Right forelimb (tissue), 1 donor: Measurements from ENCODE around the gene ITCH.

Source experiments
- DNase-seq: peaks from one replicate; pipeline ENCODE4 v3.0.0-alpha.2; 2018

ITCH gene

GRCh38 chr20:34535857-34536256 lies 172.8 kb downstream of the ITCH start:
- DNase-seq = no peak

- no peak for DNase-seq
Observed at GRCh38 chr20:34536798-34537394, 173.8 kb downstream of the ITCH start.

- no peak for DNase-seq
Observed at GRCh38 chr20:34537651-34538050, 174.6 kb downstream of the ITCH start.

- no peak for DNase-seq
Observed at GRCh38 chr20:34538671-34539123, 175.6 kb downstream of the ITCH start.

- no peak for DNase-seq
Observed at GRCh38 chr20:34539756-34540155, 176.7 kb downstream of the ITCH start.

GRCh38 chr20:34540596-34541263 lies 177.7 kb downstream of the ITCH start:
- DNase-seq = no peak

GRCh38 chr20:34541264-34541901 lies 178.3 kb downstream of the ITCH start:
- DNase-seq = no peak

GRCh38 chr20:34541917-34542316 lies 178.8 kb downstream of the ITCH start:
- no peak for DNase-seq

GRCh38 chr20:34542439-34542838 lies 179.4 kb downstream of the ITCH start:
- DNase-seq = no peak

- DNase-seq = no peak
Observed at GRCh38 chr20:34543463-34544056, 180.5 kb downstream of the ITCH start.

- no peak for DNase-seq
Observed at GRCh38 chr20:34544109-34544796, 181.2 kb downstream of the ITCH start.

- DNase-seq = no peak
Observed at GRCh38 chr20:34546751-34547181, 183.7 kb downstream of the ITCH start.

- DNase-seq = no peak
Observed at GRCh38 chr20:34547844-34548613, 185.0 kb downstream of the ITCH start.

- DNase-seq = no peak
Observed at GRCh38 chr20:34549291-34549928, 186.3 kb downstream of the ITCH start.

- no peak for DNase-seq
Observed at GRCh38 chr20:34549929-34550305, 186.8 kb downstream of the ITCH start.

GRCh38 chr20:34552569-34552968 lies 189.5 kb downstream of the ITCH start:
- DNase-seq = no peak

GRCh38 chr20:34553366-34553867 lies 190.3 kb downstream of the ITCH start:
- no peak for DNase-seq

- DNase-seq = no peak
Observed at GRCh38 chr20:34557936-34558319, 194.9 kb downstream of the ITCH start.

GRCh38 chr20:34558320-34559218 lies 195.5 kb downstream of the ITCH start, which contains the start of gene MAP1LC3A:
MAP1LC3A (plus strand) TSS chr20:34558718; CDS start chr20:34558869, 151 bp downstream.
- peak; percentile 95 for DNase-seq
